K562 (cell line): ENCODE data around the gene BPTF. TPM values are rescaled to one million over a fixed set of nuclear protein-coding genes. Genes with fewer than 3 reads are reported as not detected.

Source experiments
- ATAC-seq: fragments of 200-7000 bp; cut with Tn5 transposase; 3 replicates; pipeline ENCODE4 v1.9.1; 2020; ENCODE audit warnings: moderate library complexity
- BruUV-seq: library from RNA; stranded (reverse); fragments of 400-500 nt; replicated peaks from 2 replicates; lab custom pipeline; 2021; lab: Mats Ljungman, UMichigan
- CTCF ChIA-PET: fragments of 300-600 bp; formaldehyde crosslinking; extraction: SDS; loops from one replicate; lab custom pipeline; 2021; ENCODE audit warnings: low intra/inter-chr PET ratio; lab: Yijun Ruan, JAX
- POLR2A ChIA-PET: fragments of 300-600, 350-650 bp; sonication (Branson Sonifier 250); formaldehyde crosslinking; extraction: SDS; loops from one replicate; lab custom pipeline; 2021; ENCODE audit warnings: antibody characterized with exemption, inconsistent platforms; lab: Yijun Ruan, JAX
- DNase-seq, 4 experiments: peaks; one replicate each; pipeline versions ENCODE4 v3.0.0 to v3.0.0-alpha.2; 2011 to 2018; ENCODE audit warnings: low spot score in 3 of 4, mixed read lengths in 3 of 4; ENCODE audit errors: extremely low read depth in 1 of 4
- FAIRE-seq: peaks from 2 replicates; lab custom pipeline; 2011; peaks lifted over from hg19 to GRCh38; lab: Jason Lieb, UNC
- H2AFZ ChIP-seq: 2 replicates; pipeline ENCODE4 v1.6.0; 2011; ENCODE audit warnings: low read depth, low read length, control low read depth, inconsistent platforms
- H3K27ac ChIP-seq: fragments of 200-600 bp; 3 replicates; pipeline ENCODE4 v1.8.0; 2011; ENCODE audit warnings: low read depth, mild to moderate bottlenecking, control low read depth, inconsistent platforms, low read length, moderate library complexity, mixed read lengths; ENCODE audit errors: extremely low read depth
- H3K27me3 ChIP-seq, 2 experiments: fragments of 300-600 bp in 1 of 2; 2 replicates in 1 of 2; 3 replicates in 1 of 2; pipeline versions ENCODE4 v1.6.0 to v1.8.0; 2011; ENCODE audit warnings: inconsistent platforms in 2 of 2, low read length in 2 of 2, mild to moderate bottlenecking in 1 of 2, mixed read lengths in 1 of 2, moderate library complexity in 1 of 2; ENCODE audit not compliant: control insufficient read depth in 2 of 2, insufficient read depth in 2 of 2
- H3K36me3 ChIP-seq: fragments of 300-600 bp; 3 replicates; pipeline ENCODE4 v1.8.0; 2011; ENCODE audit warnings: mild to moderate bottlenecking, low read length, inconsistent platforms; ENCODE audit not compliant: control insufficient read depth, insufficient read depth
- H3K4me1 ChIP-seq, 2 experiments: fragments of 200-600 bp in 1 of 2; replicated peaks in 1 of 2; 2 replicates in 1 of 2; 3 replicates in 1 of 2; pipeline versions ENCODE4 v1.5.1 to v1.8.0; 2011; ENCODE audit warnings: inconsistent platforms in 2 of 2, low read length in 2 of 2, mild to moderate bottlenecking in 1 of 2, mixed read lengths in 1 of 2, moderate library complexity in 1 of 2; ENCODE audit not compliant: control insufficient read depth in 2 of 2, insufficient read depth in 2 of 2
- H3K4me2 ChIP-seq: 2 replicates; pipeline ENCODE4 v1.6.1; 2011; ENCODE audit warnings: low read length, control low read depth, inconsistent platforms, mixed read lengths; ENCODE audit not compliant: insufficient read depth
- H3K4me3 ChIP-seq: fragments of 200-600 bp; sonication (generic), shearing (Covaris generic); 2 replicates; pipeline ENCODE4 v1.5.1; 2016; ENCODE audit warnings: control low read depth, inconsistent platforms
- H3K79me2 ChIP-seq: fragments of 200-600 bp; 3 replicates; pipeline ENCODE4 v1.8.0; 2011; ENCODE audit warnings: low read length, inconsistent platforms; ENCODE audit not compliant: control insufficient read depth, insufficient read depth
- H3K9ac ChIP-seq, 2 experiments: 2 replicates each; pipeline versions ENCODE4 v1.6.0 to v1.6.1; 2011; ENCODE audit warnings: low read depth in 2 of 2, low read length in 2 of 2, control low read depth in 1 of 2, inconsistent platforms in 1 of 2, mild to moderate bottlenecking in 1 of 2, mixed read lengths in 1 of 2; ENCODE audit not compliant: insufficient read depth in 1 of 2
- H3K9me1 ChIP-seq: one replicate; pipeline ENCODE4 v1.6.0; 2011; ENCODE audit warnings: inconsistent platforms, mild to moderate bottlenecking, low read length, moderate library complexity; ENCODE audit not compliant: control insufficient read depth, insufficient read depth
- H3K9me3 ChIP-seq: replicated peaks from 2 replicates; pipeline ENCODE4 v1.5.1; 2011; ENCODE audit warnings: low read depth, low read length, inconsistent platforms; ENCODE audit not compliant: control insufficient read depth, insufficient read depth
- H4K20me1 ChIP-seq: replicated peaks from 2 replicates; pipeline ENCODE4 v1.6.1; 2011; ENCODE audit warnings: low read length, inconsistent platforms, mixed read lengths; ENCODE audit not compliant: control insufficient read depth, insufficient read depth
- ARNT ChIP-seq, 2 experiments: fragments of 450-650 bp; IDR thresholded peaks; 2 replicates each; pipeline ENCODE4 v1.6.1; 2016; ENCODE audit warnings: mild to moderate bottlenecking in 1 of 2
- MAX ChIP-seq: sonication (generic); formaldehyde crosslinking; IDR thresholded peaks from 2 replicates; pipeline ENCODE4 v1.9.0; 2022; ENCODE audit warnings: mild to moderate bottlenecking, missing genetic modification reagents
- NFYB ChIP-seq: IDR thresholded peaks from 2 replicates; pipeline ENCODE4 v1.6.1; 2011; ENCODE audit warnings: mild to moderate bottlenecking, moderate library complexity; ENCODE audit not compliant: insufficient read length; ENCODE audit errors: extremely low read depth
- NONO ChIP-seq, 2 experiments: fragments of 200-400 bp in 1 of 2; fragments of 450-650 bp in 1 of 2; formaldehyde crosslinking in 1 of 2; IDR thresholded peaks; 2 replicates each; pipeline ENCODE4 v1.6.1; 2017; ENCODE audit warnings: low read depth in 2 of 2, mild to moderate bottlenecking in 2 of 2, moderate library complexity in 2 of 2, low read length in 1 of 2
- ZBTB11 ChIP-seq, 3 experiments: fragments of 200-800 bp in 1 of 3; fragments of 250-450 bp in 1 of 3; fragments of 450-650 bp in 1 of 3; sonication (Bioruptor Pico) in 1 of 3; sonication (Bioruptor generic) in 1 of 3; formaldehyde crosslinking in 1 of 3; IDR thresholded peaks; 2 replicates each; pipeline versions ENCODE4 v1.6.1 to v1.8.0; 2016 to 2022; ENCODE audit warnings: mild to moderate bottlenecking in 2 of 3, missing genetic modification characterization in 2 of 3, missing compliant biosample characterization in 1 of 3, moderate library complexity in 1 of 3
- WGBS: fragments of 100-300 bp; shearing (Covaris generic); methylation state at CpG from one replicate; pipeline ENCODE4 v1.1.6; 2016; ENCODE audit warnings: low coverage, mixed read lengths; ENCODE audit not compliant: insufficient coverage; ENCODE audit errors: missing lambda C conversion rate; 5-methylcytosine and 5-hydroxymethylcytosine counted together
- in situ Hi-C: fragments of 300-500 bp; cut with MboI; formaldehyde crosslinking; loops from 4 replicates; pipeline ENCODE4 v1.15.0; 2018; ENCODE audit warnings: inconsistent platforms, mixed read lengths
- intact Hi-C: fragments of 100-400 bp; cut with micrococcal nuclease; formaldehyde crosslinking; loops from 2 replicates; pipeline ENCODE4 v1.14.2; 2022
- polyA plus RNA-seq, 8 experiments: library from polyadenylated mRNA; depleted of rRNA in 4 of 8; stranded (reverse) in 5 of 8; unstranded in 3 of 8; fragments of >200 nt; fragmentation: Nextera tagmentation in 2 of 8; fragmentation: Illumina TruSeq in 1 of 8; extraction: Ambion mirVana in 2 of 8; extraction: Trizol in 1 of 8; gene quantifications; 2 replicates each; pipeline versions ENCODE4 v1.2.1 to v1.2.3, GENCODE V29; 2011 to 2014; ENCODE audit warnings: inconsistent platforms in 1 of 8, missing spikeins in 1 of 8
- total RNA-seq, 7 experiments: library from RNA; depleted of rRNA in 6 of 7; stranded (reverse); fragments of >200 nt in 6 of 7; fragmentation: Illumina TruSeq in 2 of 7; extraction: Trizol in 2 of 7; gene quantifications; 2 replicates each; pipeline versions ENCODE4 v1.2.1 to v1.2.3, GENCODE V29; 2011 to 2021; ENCODE audit warnings: low replicate concordance in 1 of 7
- TF ChIP-seq, protein P1 (sequence below): fragments of 250-450 bp; sonication (Bioruptor Pico); IDR thresholded peaks from 2 replicates; pipeline ENCODE4 v1.5.0; 2021; ENCODE audit warnings: mild to moderate bottlenecking, borderline replicate concordance
- TF ChIP-seq, protein P2 (sequence below): fragments of 250-450 bp; sonication (Bioruptor Pico); IDR thresholded peaks from 2 replicates; pipeline ENCODE4 v1.5.0; 2022; ENCODE audit warnings: mild to moderate bottlenecking
- TF ChIP-seq, protein P3 (sequence below): sonication (generic); IDR thresholded peaks from 2 replicates; pipeline ENCODE4 v1.6.1; 2016

BPTF gene
- total and polyA plus RNA-seq, 9 of the 15 experiments (the other 6 are each of a cell fraction or from before 2014, with no cell fraction given) = 12.5 to 52.1 (median 26.9) TPM

- TF ChIP-seq, protein P1, sequence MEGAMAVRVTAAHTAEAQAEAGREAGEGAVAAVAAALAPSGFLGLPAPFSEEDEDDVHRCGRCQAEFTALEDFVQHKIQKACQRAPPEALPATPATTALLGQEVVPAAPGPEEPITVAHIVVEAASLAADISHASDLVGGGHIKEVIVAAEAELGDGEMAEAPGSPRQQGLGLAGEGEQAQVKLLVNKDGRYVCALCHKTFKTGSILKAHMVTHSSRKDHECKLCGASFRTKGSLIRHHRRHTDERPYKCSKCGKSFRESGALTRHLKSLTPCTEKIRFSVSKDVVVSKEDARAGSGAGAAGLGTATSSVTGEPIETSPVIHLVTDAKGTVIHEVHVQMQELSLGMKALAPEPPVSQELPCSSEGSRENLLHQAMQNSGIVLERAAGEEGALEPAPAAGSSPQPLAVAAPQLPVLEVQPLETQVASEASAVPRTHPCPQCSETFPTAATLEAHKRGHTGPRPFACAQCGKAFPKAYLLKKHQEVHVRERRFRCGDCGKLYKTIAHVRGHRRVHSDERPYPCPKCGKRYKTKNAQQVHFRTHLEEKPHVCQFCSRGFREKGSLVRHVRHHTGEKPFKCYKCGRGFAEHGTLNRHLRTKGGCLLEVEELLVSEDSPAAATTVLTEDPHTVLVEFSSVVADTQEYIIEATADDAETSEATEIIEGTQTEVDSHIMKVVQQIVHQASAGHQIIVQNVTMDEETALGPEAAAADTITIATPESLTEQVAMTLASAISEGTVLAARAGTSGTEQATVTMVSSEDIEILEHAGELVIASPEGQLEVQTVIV (CRISPR knock-in tag) = no peak
- TF ChIP-seq NONO (IDR thresholded peaks at IDR 0.05; ENCODE audit: low read depth in 2 of 2, low read length in 1 of 2) = no peak
Measured at GRCh38 chr17:67974185-67974584, 148.9 kb downstream of the BPTF start (continued).

DNA sequence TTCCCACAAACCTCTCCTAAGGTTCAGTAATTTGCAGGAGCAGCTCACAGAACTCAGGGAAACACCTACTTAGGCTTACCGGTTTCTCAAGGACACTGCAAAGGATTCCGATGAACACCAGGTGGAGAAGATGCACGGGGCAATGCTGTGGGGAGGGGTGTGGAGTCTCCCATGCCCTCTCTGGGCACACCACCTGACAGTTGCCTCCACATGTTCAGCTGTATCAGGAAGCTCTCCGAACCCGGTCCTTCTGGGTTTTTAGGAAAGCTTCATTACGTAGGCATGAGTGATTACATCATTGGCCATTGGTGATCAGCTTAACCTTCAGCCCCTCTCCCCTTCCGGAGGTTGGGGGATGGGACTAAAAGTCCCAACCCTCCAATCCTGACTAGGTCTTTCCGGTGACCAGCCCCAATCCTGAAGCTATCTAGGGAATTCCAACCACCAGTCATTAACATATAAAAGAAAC is 149.3 kb downstream of the BPTF start:
- in situ Hi-C loops = loop anchor here (25.0 kb wide), 2 partner anchors 488 to 788 kb away; partner anchors contain the start of gene WIPI1
- FAIRE-seq (no peak), DNase-seq (no peak), ATAC-seq (no peak)
- no peak overlapping the region for H3K27ac ChIP-seq
- H3K79me2 ChIP-seq = no peaks in the 10 kb centered on the region
- CTCF ChIA-PET = no interaction called here
- no peaks in the 10 kb centered on the region for H3K9me1 ChIP-seq
- H3K4me3 ChIP-seq = no peak overlapping the region
- H3K9ac ChIP-seq = no peak overlapping the region
- H3K4me2 ChIP-seq = no peak overlapping the region
- no peaks in the 10 kb centered on the region for H3K4me1 ChIP-seq
- intact Hi-C loops = loop anchor here (5.0 kb wide), 1 partner anchor 142 kb away; no protein-coding TSS in a partner anchor
- peaks cover 16% of the 10 kb centered on the region; the same call in 1 of the 3 replicates for H3K36me3 ChIP-seq
- H4K20me1 ChIP-seq = no peaks in the 10 kb centered on the region
- H3K9me3 ChIP-seq = no peaks in the 10 kb centered on the region
- no peaks in the 10 kb centered on the region for H3K27me3 ChIP-seq
- H2AFZ ChIP-seq = no peak overlapping the region
- 81% methylated on average over 8 of the region's 8 CpGs for WGBS
- POLR2A ChIA-PET = interaction anchor here (0.6 to 1.2 kb wide), 3 partner anchors 9 to 362 kb away, joined by 3 to 4 read pairs (median 3); no protein-coding TSS in a partner anchor
- BruUV-seq = no TSS peak
- no peak for TF ChIP-seq ZBTB11 (CRISPR knock-in tag; IDR thresholded peaks at IDR 0.05)
- TF ChIP-seq, protein P2, sequence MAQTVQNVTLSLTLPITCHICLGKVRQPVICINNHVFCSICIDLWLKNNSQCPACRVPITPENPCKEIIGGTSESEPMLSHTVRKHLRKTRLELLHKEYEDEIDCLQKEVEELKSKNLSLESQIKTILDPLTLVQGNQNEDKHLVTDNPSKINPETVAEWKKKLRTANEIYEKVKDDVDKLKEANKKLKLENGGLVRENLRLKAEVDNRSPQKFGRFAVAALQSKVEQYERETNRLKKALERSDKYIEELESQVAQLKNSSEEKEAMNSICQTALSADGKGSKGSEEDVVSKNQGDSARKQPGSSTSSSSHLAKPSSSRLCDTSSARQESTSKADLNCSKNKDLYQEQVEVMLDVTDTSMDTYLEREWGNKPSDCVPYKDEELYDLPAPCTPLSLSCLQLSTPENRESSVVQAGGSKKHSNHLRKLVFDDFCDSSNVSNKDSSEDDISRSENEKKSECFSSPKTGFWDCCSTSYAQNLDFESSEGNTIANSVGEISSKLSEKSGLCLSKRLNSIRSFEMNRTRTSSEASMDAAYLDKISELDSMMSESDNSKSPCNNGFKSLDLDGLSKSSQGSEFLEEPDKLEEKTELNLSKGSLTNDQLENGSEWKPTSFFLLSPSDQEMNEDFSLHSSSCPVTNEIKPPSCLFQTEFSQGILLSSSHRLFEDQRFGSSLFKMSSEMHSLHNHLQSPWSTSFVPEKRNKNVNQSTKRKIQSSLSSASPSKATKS (CRISPR knock-in tag) = no peak
- no peak for TF ChIP-seq ARNT (IDR thresholded peaks at IDR 0.05)
- TF ChIP-seq NFYB = no peak
- TF ChIP-seq, protein P3, sequence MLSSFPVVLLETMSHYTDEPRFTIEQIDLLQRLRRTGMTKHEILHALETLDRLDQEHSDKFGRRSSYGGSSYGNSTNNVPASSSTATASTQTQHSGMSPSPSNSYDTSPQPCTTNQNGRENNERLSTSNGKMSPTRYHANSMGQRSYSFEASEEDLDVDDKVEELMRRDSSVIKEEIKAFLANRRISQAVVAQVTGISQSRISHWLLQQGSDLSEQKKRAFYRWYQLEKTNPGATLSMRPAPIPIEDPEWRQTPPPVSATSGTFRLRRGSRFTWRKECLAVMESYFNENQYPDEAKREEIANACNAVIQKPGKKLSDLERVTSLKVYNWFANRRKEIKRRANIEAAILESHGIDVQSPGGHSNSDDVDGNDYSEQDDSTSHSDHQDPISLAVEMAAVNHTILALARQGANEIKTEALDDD = no peak
- TF ChIP-seq MAX = no peak
